GM12878 (cell line): ENCODE results near the gene CARD10. TPM values are rescaled to one million over a fixed set of nuclear protein-coding genes. Genes with fewer than 3 reads are reported as not detected.

Source experiments
- ATAC-seq: fragments of 200-7000 bp; cut with Tn5 transposase; 3 replicates; pipeline ENCODE4 v1.9.1; 2020; ENCODE audit warnings: mild to moderate bottlenecking, moderate library complexity
- BruUV-seq: library from RNA; stranded (reverse); fragments of 400-500 nt; replicated peaks from 2 replicates; lab custom pipeline; 2021; lab: Mats Ljungman, UMichigan
- CTCF ChIA-PET: fragments of 300-600 bp; sonication (Branson Sonifier 250); formaldehyde crosslinking; extraction: SDS; loops from one replicate; lab custom pipeline; 2021; ENCODE audit warnings: inconsistent platforms; lab: Yijun Ruan, JAX
- POLR2A ChIA-PET: fragments of 350-600 bp; formaldehyde crosslinking; extraction: SDS; loops from one replicate; lab custom pipeline; 2021; ENCODE audit warnings: inconsistent platforms; lab: Charles Lee
- RAD21 ChIA-PET: fragments of 300-600 bp; sonication (Branson Sonifier 250); formaldehyde crosslinking; loops from one replicate; lab custom pipeline; 2023; ENCODE audit warnings: antibody characterized with exemption; ENCODE audit not compliant: unreplicated experiment; lab: Charles Lee
- SMC1A ChIA-PET: fragments of 300-600 bp; sonication (Branson Sonifier 250); formaldehyde crosslinking; loops from one replicate; lab custom pipeline; 2023; ENCODE audit not compliant: unreplicated experiment, uncharacterized antibody; lab: Charles Lee
- DNase-seq: peaks from one replicate; pipeline ENCODE4 v3.0.0-alpha.2; 2011; ENCODE audit warnings: low read depth, low spot score
- FAIRE-seq: peaks from 3 replicates; lab custom pipeline; 2011; peaks lifted over from hg19 to GRCh38; lab: Jason Lieb, UNC
- H2AFZ ChIP-seq: 2 replicates; pipeline ENCODE4 v1.6.0; 2011; ENCODE audit warnings: low read depth, low read length, control low read depth; ENCODE audit not compliant: control insufficient read depth
- H3K27ac ChIP-seq: 2 replicates; pipeline ENCODE4 v1.5.1; 2011; ENCODE audit warnings: control low read depth; ENCODE audit not compliant: control insufficient read depth, insufficient read depth
- H3K27me3 ChIP-seq, 2 experiments: replicated peaks in 1 of 2; 2 replicates each; pipeline versions ENCODE4 v1.6.0 to v1.6.1; 2011; ENCODE audit warnings: low read length in 1 of 2; ENCODE audit not compliant: control insufficient read depth in 2 of 2, insufficient read depth in 2 of 2
- H3K36me3 ChIP-seq, 2 experiments: 2 replicates each; pipeline ENCODE4 v1.5.1; 2011; ENCODE audit warnings: low read length in 1 of 2; ENCODE audit not compliant: control insufficient read depth in 2 of 2, insufficient read depth in 2 of 2
- H3K4me1 ChIP-seq: 2 replicates; pipeline ENCODE4 v1.6.1; 2011; ENCODE audit warnings: mild to moderate bottlenecking, low read length, moderate library complexity, mixed read lengths; ENCODE audit not compliant: control insufficient read depth, insufficient read depth
- H3K4me2 ChIP-seq: 2 replicates; pipeline ENCODE4 v1.6.0; 2011; ENCODE audit warnings: control low read depth; ENCODE audit not compliant: control insufficient read depth, insufficient read depth
- H3K4me3 ChIP-seq: fragments of 200-600 bp; sonication (generic); 2 replicates; pipeline ENCODE4 v1.5.1; 2016
- H3K79me2 ChIP-seq: 2 replicates; pipeline ENCODE4 v1.6.0; 2011; ENCODE audit warnings: low read length; ENCODE audit not compliant: control insufficient read depth, insufficient read depth
- H3K9ac ChIP-seq: 2 replicates; pipeline ENCODE4 v1.8.0; 2011; ENCODE audit warnings: low read length, control low read depth, mixed read lengths; ENCODE audit not compliant: control insufficient read depth, insufficient read depth
- H3K9me3 ChIP-seq: replicated peaks from 3 replicates; pipeline ENCODE4 v1.5.1; 2011; ENCODE audit warnings: mild to moderate bottlenecking, low read length; ENCODE audit not compliant: control insufficient read depth, insufficient read depth
- H4K20me1 ChIP-seq: 2 replicates; pipeline ENCODE4 v1.6.0; 2011; ENCODE audit not compliant: control insufficient read depth, insufficient read depth
- HDAC2 ChIP-seq: fragments of 200-600 bp; sonication (generic); IDR thresholded peaks from 2 replicates; pipeline ENCODE4 v1.6.1; 2017
- SRF ChIP-seq, 2 experiments: IDR thresholded peaks; 2 replicates each; pipeline ENCODE4 v1.6.1; 2011; ENCODE audit warnings: low read depth in 2 of 2, low read length in 2 of 2, mild to moderate bottlenecking in 1 of 2, moderate library complexity in 1 of 2
- WRNIP1 ChIP-seq: IDR thresholded peaks from 2 replicates; pipeline ENCODE4 v1.6.1; 2011; ENCODE audit warnings: low read depth, low read length, improper control_type of control experiment, borderline replicate concordance
- WGBS: methylation state at CpG from one replicate; pipeline ENCODE4 v1.1.6; 2016; ENCODE audit warnings: low lambda C conversion rate; ENCODE audit not compliant: insufficient replicate concordance, insufficient coverage; ENCODE audit errors: missing lambda C conversion rate; 5-methylcytosine and 5-hydroxymethylcytosine counted together
- in situ Hi-C: fragments of 300-500 bp; cut with MboI; formaldehyde crosslinking; loops from 9 replicates; pipeline ENCODE4 v1.14.3; 2018; ENCODE audit warnings: mixed read lengths
- intact Hi-C: fragments of 100-400 bp; cut with micrococcal nuclease; formaldehyde crosslinking; loops from one replicate; pipeline ENCODE4 v1.14.2; 2022; ENCODE audit not compliant: unreplicated experiment
- polyA plus RNA-seq, 11 experiments: library from polyadenylated mRNA; depleted of rRNA in 4 of 11; unstranded in 6 of 11; stranded (reverse) in 5 of 11; fragments of >200 nt; fragmentation: Nextera tagmentation in 4 of 11; fragmentation: Illumina TruSeq in 1 of 11; extraction: Ambion mirVana in 4 of 11; extraction: Trizol in 1 of 11; gene quantifications; 1 replicate in 1 of 11; 2 replicates in 10 of 11; pipeline versions ENCODE4 v1.2.1 to v1.2.3, GENCODE V29; 2011 to 2016; ENCODE audit warnings: inconsistent platforms in 2 of 11, missing spikeins in 2 of 11, low read depth in 1 of 11
- total RNA-seq, 4 experiments: library from RNA; depleted of rRNA in 3 of 4; stranded (reverse); fragments of >200 nt in 3 of 4; fragmentation: Illumina TruSeq in 1 of 4; extraction: Trizol in 1 of 4; gene quantifications; 2 replicates each; pipeline versions ENCODE4 v1.2.1 to v1.2.3, GENCODE V29; 2013 to 2021
- TF ChIP-seq, protein P1 (sequence below): fragments of 150-350 bp; IDR thresholded peaks from 2 replicates; pipeline ENCODE4 v1.6.1; 2016; ENCODE audit warnings: low read depth, low read length

CARD10 gene
- total and polyA plus RNA-seq, 10 of the 15 experiments (the other 5 are each of a cell fraction or from before 2014, with no cell fraction given): 0.08 to 0.10 (median 0.10) TPM; not detected in 7

GRCh38 chr22:37526376-37526775 lies 7.2 kb upstream of the CARD10 start:
- Histone ChIP-seq H3K79me2 (no peaks in the 10 kb centered on the region), H3K4me2 (no peak overlapping the region), H3K27me3 (no peaks in the 10 kb centered on the region; a peak in 1 of 4 replicates), H3K27ac (no peak overlapping the region), H3K36me3 (no peaks in the 10 kb centered on the region), H3K4me1 (no peaks in the 10 kb centered on the region; the same call in 1 of the 2 replicates), H3K9me3 (no peaks in the 10 kb centered on the region), H3K9ac (no peak overlapping the region), H3K4me3 (no peak overlapping the region), H4K20me1 (no peaks in the 10 kb centered on the region), H2AFZ (no peak overlapping the region)
- ATAC-seq (no peak), DNase-seq (no peak), FAIRE-seq (no peak)
- POLR2A ChIA-PET: interaction anchor here (0.6 kb wide), 1 partner anchor 113 kb away, joined by 3 read pairs; no protein-coding TSS in a partner anchor
- CTCF ChIA-PET: interaction anchor here (1.4 kb wide), 1 partner anchor 36 kb away, joined by 9 read pairs; no protein-coding TSS in a partner anchor
- SMC1A ChIA-PET: no interaction called here
- BruUV-seq: no TSS peak
- WGBS: 20% methylated on average over 10 of the region's 12 CpGs
- TF ChIP-seq, protein P1, sequence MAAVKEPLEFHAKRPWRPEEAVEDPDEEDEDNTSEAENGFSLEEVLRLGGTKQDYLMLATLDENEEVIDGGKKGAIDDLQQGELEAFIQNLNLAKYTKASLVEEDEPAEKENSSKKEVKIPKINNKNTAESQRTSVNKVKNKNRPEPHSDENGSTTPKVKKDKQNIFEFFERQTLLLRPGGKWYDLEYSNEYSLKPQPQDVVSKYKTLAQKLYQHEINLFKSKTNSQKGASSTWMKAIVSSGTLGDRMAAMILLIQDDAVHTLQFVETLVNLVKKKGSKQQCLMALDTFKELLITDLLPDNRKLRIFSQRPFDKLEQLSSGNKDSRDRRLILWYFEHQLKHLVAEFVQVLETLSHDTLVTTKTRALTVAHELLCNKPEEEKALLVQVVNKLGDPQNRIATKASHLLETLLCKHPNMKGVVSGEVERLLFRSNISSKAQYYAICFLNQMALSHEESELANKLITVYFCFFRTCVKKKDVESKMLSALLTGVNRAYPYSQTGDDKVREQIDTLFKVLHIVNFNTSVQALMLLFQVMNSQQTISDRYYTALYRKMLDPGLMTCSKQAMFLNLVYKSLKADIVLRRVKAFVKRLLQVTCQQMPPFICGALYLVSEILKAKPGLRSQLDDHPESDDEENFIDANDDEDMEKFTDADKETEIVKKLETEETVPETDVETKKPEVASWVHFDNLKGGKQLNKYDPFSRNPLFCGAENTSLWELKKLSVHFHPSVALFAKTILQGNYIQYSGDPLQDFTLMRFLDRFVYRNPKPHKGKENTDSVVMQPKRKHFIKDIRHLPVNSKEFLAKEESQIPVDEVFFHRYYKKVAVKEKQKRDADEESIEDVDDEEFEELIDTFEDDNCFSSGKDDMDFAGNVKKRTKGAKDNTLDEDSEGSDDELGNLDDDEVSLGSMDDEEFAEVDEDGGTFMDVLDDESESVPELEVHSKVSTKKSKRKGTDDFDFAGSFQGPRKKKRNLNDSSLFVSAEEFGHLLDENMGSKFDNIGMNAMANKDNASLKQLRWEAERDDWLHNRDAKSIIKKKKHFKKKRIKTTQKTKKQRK: no peak
- TF ChIP-seq WRNIP1 (no peak), SRF (IDR thresholded peaks at IDR 0.05; ENCODE audit: low read depth in 2 of 2, low read length in 2 of 2) (no peak), HDAC2 (no peak)
- intact Hi-C loops (no loop called here), in situ Hi-C loops (no loop called here)
- RAD21 ChIA-PET: no interaction called here
